ENCODE results near the gene MRPL1.

GRCh38 chr4:77827343-77827742, 35.3 kb upstream of the MRPL1 start:
- no peak for TF ChIP-seq EZH2 (IDR thresholded peaks at IDR 0.05)
- no peak for TF ChIP-seq CTCF (IDR thresholded peaks at IDR 0.05)
- TF ChIP-seq EZH2phosphoT487 (IDR thresholded peaks at IDR 0.05), result no peak

Data from neural progenitor cell (in vitro differentiated cells).